Breast epithelium (tissue), 3 donors: ENCODE results near the gene XPO6.

Experiments used
- CTCF ChIP-seq, 3 donors: fragments of 450-650 bp; IDR thresholded peaks; one replicate each; pipeline ENCODE4 v1.5.1; 2016 to 2017; ENCODE audit warnings: antibody characterized with exemption in 3 of 3, mild to moderate bottlenecking in 3 of 3, moderate library complexity in 3 of 3
- POLR2A ChIP-seq: fragments of 450-650 bp; IDR thresholded peaks from one replicate; pipeline ENCODE4 v1.6.1; 2016; ENCODE audit warnings: antibody characterized with exemption, mild to moderate bottlenecking, moderate library complexity
- POLR2AphosphoS5 ChIP-seq, 3 donors: sonication (generic); formaldehyde crosslinking; IDR thresholded peaks; one replicate each; pipeline ENCODE4 v1.6.1; 2017; ENCODE audit warnings: antibody characterized with exemption in 3 of 3

- TF ChIP-seq POLR2A, result no peak
- TF ChIP-seq CTCF (IDR thresholded peaks at IDR 0.05), result no peak
- no peak for TF ChIP-seq POLR2AphosphoS5 (IDR thresholded peaks at IDR 0.05)
These were observed 141.6 kb downstream of the XPO6 start for GRCh38 chr16:28069971-28070794.
